Activated CD4-positive, alpha-beta T cell treated with anti-CD3 and anti-CD28 coated beads, Interleukin-2, Interleukin-6, amounts not matched to agents 100 ng/mL and 50 ng/mL, durations not matched to agents 16 hours and 8 hours (primary cell): ENCODE results near the gene HOXB4.
A peak's percentile ranks its signal among the peaks of the same experiment; 100 is the strongest.

Experiments used
- DNase-seq: peaks from one replicate; pipeline ENCODE4 v3.0.0-alpha.2; 2020

HOXB4 gene

GRCh38 chr17:48587276-48588073, 9.3 kb upstream of the HOXB4 start:
- no peak for DNase-seq

- peak; percentile 25 for DNase-seq
Observed at GRCh38 chr17:48586355-48587258, 8.5 kb upstream of the HOXB4 start.

GRCh38 chr17:48584223-48584741, 6.1 kb upstream of the HOXB4 start:
- DNase-seq = no peak

- no peak for DNase-seq
Observed at GRCh38 chr17:48583708-48584222, 5.6 kb upstream of the HOXB4 start.

GRCh38 chr17:48582750-48583069, 4.6 kb upstream of the HOXB4 start:
- DNase-seq = no peak

- no peak for DNase-seq
Observed at GRCh38 chr17:48579760-48580554, 1.8 kb upstream of the HOXB4 start.

DNA sequence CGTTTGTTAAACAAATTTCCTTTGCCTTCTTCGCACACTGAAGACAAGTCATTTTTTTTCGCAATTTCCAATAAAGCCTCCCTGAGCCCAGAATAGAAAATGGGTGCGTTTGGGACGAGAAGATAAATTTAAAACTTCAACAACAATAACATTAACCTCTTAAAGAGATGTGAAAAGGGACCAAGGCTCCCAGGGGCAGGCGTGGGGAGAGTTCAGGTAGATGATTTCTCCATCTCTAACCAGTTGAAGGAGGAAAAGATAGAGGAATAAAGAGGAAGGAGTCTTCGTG, 1.3 kb upstream of the HOXB4 start:
- no peak for DNase-seq

- DNase-seq = no peak
Observed at GRCh38 chr17:48578616-48579470, 693 bp upstream of the HOXB4 start.

- peak; percentile 27 for DNase-seq
Observed at GRCh38 chr17:48577330-48577945, 712 bp downstream of the HOXB4 start.

DNA sequence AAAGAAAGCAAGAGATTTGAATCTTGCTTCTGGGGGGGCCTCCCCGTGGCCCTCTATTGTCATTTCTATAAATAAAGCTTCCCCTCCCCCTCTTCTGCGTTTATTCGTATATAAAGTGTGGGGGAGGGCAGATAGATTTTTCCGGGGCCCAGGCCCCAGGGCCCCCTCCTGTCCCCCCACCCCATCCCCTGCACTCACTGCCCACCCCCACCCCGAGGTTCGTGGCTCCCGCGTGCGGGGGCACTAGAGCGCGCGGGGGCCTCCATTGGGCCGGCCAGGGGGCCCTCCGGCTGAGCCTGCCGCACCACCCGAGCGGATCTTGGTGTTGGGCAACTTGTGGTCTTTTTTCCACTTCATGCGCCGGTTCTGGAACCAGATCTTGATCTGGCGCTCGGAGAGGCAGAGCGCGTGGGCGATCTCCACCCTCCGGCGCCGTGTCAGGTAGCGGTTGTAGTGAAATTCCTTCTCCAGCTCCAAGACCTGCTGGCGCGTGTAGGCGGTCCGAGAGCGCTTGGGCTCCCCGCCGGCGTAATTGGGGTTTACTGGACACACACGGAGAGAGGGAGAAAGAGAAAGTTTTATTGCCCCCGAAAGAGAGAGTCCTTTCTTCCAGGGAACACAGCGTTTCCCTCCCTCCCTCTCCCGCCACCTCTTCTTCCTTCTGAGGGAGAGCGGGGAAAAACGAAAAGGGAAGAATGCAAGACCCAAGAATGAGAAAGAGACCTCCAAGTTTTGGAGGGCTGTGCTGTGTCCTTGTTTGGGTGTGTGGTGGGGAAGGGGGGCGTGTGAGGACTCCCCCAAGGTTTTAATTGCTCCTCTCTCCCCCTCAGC, 1.5 kb downstream of the HOXB4 start:
- no peak for DNase-seq

- DNase-seq = no peak
Observed at GRCh38 chr17:48575673-48576478, 2.3 kb downstream of the HOXB4 start.

DNA sequence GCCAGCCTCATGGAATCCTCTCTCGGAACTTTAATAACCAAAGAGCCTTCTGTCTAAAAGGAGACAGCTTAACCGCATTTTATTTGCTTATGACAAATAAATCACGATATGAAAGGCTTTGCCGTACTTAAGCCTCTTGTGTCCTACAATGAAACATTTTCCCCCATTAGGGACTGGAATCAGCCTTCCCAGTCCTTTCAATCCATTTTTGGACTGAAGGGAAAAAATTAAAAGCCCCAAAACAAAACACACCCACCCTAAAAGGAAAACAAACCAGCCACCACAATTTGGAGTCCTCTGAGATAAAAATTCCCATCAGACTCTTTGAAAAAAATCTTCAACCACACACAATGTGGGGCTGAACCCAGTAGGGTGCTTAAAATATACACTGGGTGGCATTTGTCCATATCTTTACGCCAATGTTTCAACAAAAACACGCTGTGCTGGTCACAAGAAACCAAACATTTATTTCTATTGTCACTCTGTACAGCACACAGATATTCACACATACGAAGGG, 3.0 kb downstream of the HOXB4 start:
- DNase-seq = no peak

DNA sequence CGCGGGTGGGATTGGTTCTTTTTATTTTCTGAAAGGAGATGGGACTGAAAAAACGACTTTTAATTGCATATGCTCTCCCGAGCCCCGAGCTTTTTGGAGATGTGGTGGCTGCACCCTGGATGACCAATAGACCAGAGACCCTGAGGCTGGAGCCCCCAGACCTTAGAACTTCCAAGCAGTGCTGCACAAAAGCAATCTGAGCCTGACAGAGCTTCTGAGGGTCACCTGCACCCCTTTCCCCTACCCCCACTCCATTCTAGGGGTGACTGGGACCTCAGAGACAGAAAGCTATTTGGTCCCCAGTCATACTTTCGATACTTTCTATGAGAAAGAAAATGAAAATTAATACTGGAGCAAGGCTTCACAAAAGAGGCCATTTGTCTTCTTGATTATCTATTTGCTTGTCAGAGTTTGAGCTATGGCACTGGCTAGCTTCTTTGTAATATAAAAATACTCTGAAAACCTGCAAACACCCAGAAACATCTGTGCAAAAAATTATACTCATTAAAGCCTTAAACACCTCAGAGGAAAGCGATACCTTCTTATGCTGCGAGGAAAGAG, 3.6 kb downstream of the HOXB4 start:
- no peak for DNase-seq

- DNase-seq = no peak
Observed at GRCh38 chr17:48571826-48572417, 6.2 kb downstream of the HOXB4 start.

GRCh38 chr17:48571024-48571818, 6.9 kb downstream of the HOXB4 start:
- DNase-seq = no peak

DNA sequence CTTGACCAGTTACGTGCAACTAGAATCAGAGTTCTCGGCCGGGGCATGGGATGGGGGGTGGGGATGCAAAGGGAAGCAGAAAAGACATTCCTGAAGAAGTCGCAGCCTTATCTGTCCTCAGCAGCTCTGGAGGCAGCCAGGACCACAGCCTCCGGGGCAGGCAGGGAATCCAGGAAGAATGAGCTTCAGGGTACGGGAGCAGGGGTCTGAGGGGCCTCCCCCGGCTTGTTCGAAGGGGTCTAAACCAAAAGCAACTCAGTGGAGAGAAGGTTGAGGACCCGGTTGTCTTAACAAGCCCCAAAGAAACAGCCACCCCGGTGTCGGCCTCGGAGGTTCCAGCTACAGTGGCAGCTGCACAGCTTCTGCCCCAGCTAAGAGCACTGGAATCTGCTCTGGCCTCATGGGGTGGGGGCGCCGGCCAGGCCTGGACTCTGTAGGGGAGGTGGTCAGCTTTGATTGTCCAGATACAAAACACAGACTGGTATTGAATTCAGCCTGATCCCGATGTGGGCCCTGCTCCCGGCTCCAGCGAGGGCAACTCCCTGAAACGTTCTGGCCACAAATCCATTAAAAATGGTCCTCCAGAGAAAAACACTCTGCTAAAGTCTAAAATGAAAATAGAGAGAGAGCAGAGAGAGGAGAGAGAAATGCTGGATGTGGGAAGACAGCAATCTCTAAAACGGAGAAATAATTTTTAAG, 7.7 kb downstream of the HOXB4 start:
- DNase-seq = no peak

GRCh38 chr17:48569674-48570324, 8.4 kb downstream of the HOXB4 start:
- no peak for DNase-seq
